22Rv1 (cell line): ENCODE measurements around the gene CFAP54.

ENCODE experiments used
- CTCF ChIP-seq: fragments of 450-650 bp; IDR thresholded peaks from 2 replicates; pipeline ENCODE4 v1.5.1; 2017; ENCODE audit warnings: mild to moderate bottlenecking
- ZFX ChIP-seq: fragments of 450-650 bp; IDR thresholded peaks from 2 replicates; pipeline ENCODE4 v1.6.1; 2017; ENCODE audit warnings: antibody characterized with exemption, borderline replicate concordance

DNA sequence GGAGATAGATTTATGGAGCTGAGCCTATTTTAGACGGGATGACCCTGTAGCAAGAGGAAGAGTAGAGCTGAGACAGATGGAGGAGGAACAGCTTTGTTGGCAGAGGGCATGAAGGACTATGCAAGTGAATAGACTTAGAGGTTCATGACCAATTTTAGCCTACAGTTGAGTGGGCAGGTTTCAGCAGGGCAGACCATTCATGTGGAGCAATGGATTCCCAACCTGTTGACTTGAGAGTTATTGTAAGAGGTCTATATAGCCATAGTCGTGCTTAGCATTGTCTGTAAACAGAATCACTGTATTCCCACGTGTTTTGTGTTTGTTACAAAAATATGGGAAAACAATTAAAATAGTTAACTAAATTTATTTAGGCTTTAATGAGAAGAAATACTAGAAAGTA, 116.8 kb downstream of the CFAP54 start:
- TF ChIP-seq CTCF (no peak), ZFX (no peak)
